HG03060 (cell line): ENCODE data around the gene RCBTB1.

Experiments
- ATAC-seq: cut with Tn5 transposase; IDR thresholded peaks from one replicate; pipeline ENCODE4 v1.9.1; 2021; ENCODE audit warnings: low read depth, moderate number of reproducible peaks; ENCODE audit not compliant: unreplicated experiment

The RCBTB1 gene

GRCh38 chr13:49561062-49561410, 24.3 kb downstream of the RCBTB1 start:
- ATAC-seq, result no peak

GRCh38 chr13:49560270-49561061, 24.9 kb downstream of the RCBTB1 start:
- no peak for ATAC-seq

- no peak for ATAC-seq
Observed at GRCh38 chr13:49559006-49559405, 26.4 kb downstream of the RCBTB1 start.

GRCh38 chr13:49554387-49554786, 31.0 kb downstream of the RCBTB1 start:
- ATAC-seq, result no peak

GRCh38 chr13:49553888-49554287, 31.5 kb downstream of the RCBTB1 start:
- ATAC-seq, result no peak

GRCh38 chr13:49550942-49551644, 34.3 kb downstream of the RCBTB1 start:
- ATAC-seq, result no peak

GRCh38 chr13:49549289-49549688, 36.1 kb downstream of the RCBTB1 start:
- no peak for ATAC-seq

- no peak for ATAC-seq
Observed at GRCh38 chr13:49546561-49546960, 38.8 kb downstream of the RCBTB1 start.

GRCh38 chr13:49545661-49546060, 39.7 kb downstream of the RCBTB1 start:
- no peak for ATAC-seq

GRCh38 chr13:49543656-49544055, 41.7 kb downstream of the RCBTB1 start:
- ATAC-seq, result no peak

- ATAC-seq, result no peak
Observed at GRCh38 chr13:49540552-49540951, 44.8 kb downstream of the RCBTB1 start.

- no peak for ATAC-seq
Observed at GRCh38 chr13:49539746-49540145, 45.6 kb downstream of the RCBTB1 start.

- ATAC-seq, result no peak
Observed at GRCh38 chr13:49539313-49539712, 46.0 kb downstream of the RCBTB1 start.

GRCh38 chr13:49538404-49538803, 47.0 kb downstream of the RCBTB1 start:
- no peak for ATAC-seq

GRCh38 chr13:49536144-49536873, 49.0 kb downstream of the RCBTB1 start:
- no peak for ATAC-seq

- no peak for ATAC-seq
Observed at GRCh38 chr13:49533591-49534269, 51.6 kb downstream of the RCBTB1 start.

GRCh38 chr13:49533011-49533410, 52.3 kb downstream of the RCBTB1 start:
- no peak for ATAC-seq

GRCh38 chr13:49532593-49532992, 52.8 kb downstream of the RCBTB1 start:
- no peak for ATAC-seq

- no peak for ATAC-seq
Observed at GRCh38 chr13:49530457-49530856, 54.9 kb downstream of the RCBTB1 start.

GRCh38 chr13:49528161-49528560, 57.2 kb downstream of the RCBTB1 start:
- no peak for ATAC-seq

GRCh38 chr13:49527123-49527522, 58.2 kb downstream of the RCBTB1 start:
- ATAC-seq, result no peak
